ENCODE data around the gene PLEKHM1. TPM values are rescaled to one million over a fixed set of nuclear protein-coding genes. Genes with fewer than 3 reads are reported as not detected.

Gene PLEKHM1
- polyA plus RNA-seq, 2 of the 4 experiments (the other 2 are of a cell fraction): 13.4 to 14.8 TPM

DNA sequence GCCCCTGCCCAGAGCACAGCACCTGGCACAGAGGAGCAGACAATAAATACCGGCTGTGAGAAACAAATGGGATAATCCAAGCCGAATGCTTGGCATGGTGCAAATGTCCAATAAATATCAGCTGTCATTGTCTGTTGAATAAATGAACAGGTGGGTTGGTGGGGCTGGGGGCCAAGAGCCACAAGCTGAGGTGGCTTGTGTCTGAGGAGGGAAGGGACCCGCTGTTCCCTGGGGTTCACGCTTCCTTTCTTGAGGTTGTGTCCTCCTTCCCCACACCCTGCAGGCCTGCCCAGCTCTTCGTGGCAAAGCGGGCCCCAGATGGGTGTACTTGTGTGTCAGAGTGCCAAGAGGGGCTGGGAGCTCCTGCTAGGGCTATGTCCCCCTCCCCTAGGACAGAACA, 96.4 kb downstream of the PLEKHM1 start:
- 90% methylated on average over 6 of the region's 6 CpGs for WGBS (ENCODE audit: missing lambda C conversion rate)
- ATAC-seq (no peak), FAIRE-seq (no peak), DNase-seq (ENCODE audit: low read depth in 1 of 2, low spot score in 1 of 2) (no peak)
- POLR2A ChIA-PET: no interaction called here
- Histone ChIP-seq H3K4me3 (no peak overlapping the region), H3K4me2 (no peak overlapping the region), H3K9me3 (no peaks in the 10 kb centered on the region), H3K27ac (no peak overlapping the region), H3K4me1 (0 out of 3 replicates have a peak, but pooled peaks cover 3% of the 10 kb centered on the region)
- CTCF ChIA-PET: interaction anchor here (0.7 to 25.8 kb wide), 26 partner anchors 9 to 458 kb away, joined by 3 to 1120 read pairs (median 8); partner anchors contain the start of genes ACBD4, ARHGAP27, FMNL1 and MAP3K14
- TF ChIP-seq, protein P1, sequence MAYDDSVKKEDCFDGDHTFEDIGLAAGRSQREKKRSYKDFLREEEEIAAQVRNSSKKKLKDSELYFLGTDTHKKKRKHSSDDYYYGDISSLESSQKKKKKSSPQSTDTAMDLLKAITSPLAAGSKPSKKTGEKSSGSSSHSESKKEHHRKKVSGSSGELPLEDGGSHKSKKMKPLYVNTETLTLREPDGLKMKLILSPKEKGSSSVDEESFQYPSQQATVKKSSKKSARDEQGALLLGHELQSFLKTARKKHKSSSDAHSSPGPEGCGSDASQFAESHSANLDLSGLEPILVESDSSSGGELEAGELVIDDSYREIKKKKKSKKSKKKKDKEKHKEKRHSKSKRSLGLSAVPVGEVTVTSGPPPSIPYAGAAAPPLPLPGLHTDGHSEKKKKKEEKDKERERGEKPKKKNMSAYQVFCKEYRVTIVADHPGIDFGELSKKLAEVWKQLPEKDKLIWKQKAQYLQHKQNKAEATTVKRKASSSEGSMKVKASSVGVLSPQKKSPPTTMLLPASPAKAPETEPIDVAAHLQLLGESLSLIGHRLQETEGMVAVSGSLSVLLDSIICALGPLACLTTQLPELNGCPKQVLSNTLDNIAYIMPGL (CRISPR knock-in tag; IDR thresholded peaks at IDR 0.05; ENCODE audit: borderline replicate concordance): no peak
- TF ChIP-seq ZC3H11A (IDR thresholded peaks at IDR 0.05) (no peak), ZSCAN20 (CRISPR knock-in tag; IDR thresholded peaks at IDR 0.05) (no peak), SMC3 (IDR thresholded peaks at IDR 0.05) (no peak), FOSB (CRISPR knock-in tag; IDR thresholded peaks at IDR 0.05) (no peak), POLR2AphosphoS2 (conservative IDR thresholded peaks at IDR 0.05; ENCODE audit: low read length) (no peak), CBX8 (IDR thresholded peaks at IDR 0.05) (no peak)
- TF ChIP-seq, protein P2, sequence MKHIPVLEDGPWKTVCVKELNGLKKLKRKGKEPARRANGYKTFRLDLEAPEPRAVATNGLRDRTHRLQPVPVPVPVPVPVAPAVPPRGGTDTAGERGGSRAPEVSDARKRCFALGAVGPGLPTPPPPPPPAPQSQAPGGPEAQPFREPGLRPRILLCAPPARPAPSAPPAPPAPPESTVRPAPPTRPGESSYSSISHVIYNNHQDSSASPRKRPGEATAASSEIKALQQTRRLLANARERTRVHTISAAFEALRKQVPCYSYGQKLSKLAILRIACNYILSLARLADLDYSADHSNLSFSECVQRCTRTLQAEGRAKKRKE (CRISPR knock-in tag; IDR thresholded peaks at IDR 0.05; ENCODE audit: low read depth): no peak
- TF ChIP-seq, protein P3, sequence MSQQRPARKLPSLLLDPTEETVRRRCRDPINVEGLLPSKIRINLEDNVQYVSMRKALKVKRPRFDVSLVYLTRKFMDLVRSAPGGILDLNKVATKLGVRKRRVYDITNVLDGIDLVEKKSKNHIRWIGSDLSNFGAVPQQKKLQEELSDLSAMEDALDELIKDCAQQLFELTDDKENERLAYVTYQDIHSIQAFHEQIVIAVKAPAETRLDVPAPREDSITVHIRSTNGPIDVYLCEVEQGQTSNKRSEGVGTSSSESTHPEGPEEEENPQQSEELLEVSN (IDR thresholded peaks at IDR 0.05; ENCODE audit: borderline replicate concordance, low read depth): no peak

DNA sequence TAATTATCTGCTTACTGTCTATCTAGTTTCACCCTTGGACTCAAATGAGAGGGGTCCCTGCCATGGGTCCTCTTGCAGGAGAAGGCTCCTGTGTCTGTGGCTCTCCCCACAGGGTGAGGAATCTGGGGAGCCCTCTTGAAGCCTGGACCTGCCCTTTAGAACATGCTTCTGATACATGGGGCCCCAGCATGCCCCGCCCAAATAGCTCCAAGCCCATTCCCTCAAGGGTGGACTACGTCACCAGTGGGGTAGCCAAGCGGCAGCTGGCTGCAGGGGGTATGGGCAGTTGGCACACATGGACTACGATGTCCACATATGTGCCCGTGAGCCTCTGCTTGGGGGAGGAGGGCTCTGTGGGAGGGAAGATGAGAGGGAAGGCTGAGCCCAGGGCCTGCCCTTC, 97.1 kb downstream of the PLEKHM1 start:
- no peak for TF ChIP-seq TFCP2L1 (CRISPR knock-in tag; IDR thresholded peaks at IDR 0.05)
- no peak for TF ChIP-seq ZFP36 (IDR thresholded peaks at IDR 0.05; ENCODE audit: borderline replicate concordance, partially characterized antibody)
- TF ChIP-seq, protein P4, sequence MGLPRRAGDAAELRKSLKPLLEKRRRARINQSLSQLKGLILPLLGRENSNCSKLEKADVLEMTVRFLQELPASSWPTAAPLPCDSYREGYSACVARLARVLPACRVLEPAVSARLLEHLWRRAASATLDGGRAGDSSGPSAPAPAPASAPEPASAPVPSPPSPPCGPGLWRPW (IDR thresholded peaks at IDR 0.05): no peak
- TF ChIP-seq, protein P5, sequence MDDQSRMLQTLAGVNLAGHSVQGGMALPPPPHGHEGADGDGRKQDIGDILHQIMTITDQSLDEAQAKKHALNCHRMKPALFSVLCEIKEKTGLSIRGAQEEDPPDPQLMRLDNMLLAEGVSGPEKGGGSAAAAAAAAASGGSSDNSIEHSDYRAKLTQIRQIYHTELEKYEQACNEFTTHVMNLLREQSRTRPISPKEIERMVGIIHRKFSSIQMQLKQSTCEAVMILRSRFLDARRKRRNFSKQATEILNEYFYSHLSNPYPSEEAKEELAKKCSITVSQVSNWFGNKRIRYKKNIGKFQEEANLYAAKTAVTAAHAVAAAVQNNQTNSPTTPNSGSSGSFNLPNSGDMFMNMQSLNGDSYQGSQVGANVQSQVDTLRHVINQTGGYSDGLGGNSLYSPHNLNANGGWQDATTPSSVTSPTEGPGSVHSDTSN (IDR thresholded peaks at IDR 0.05): no peak
- H3K4me2 ChIP-seq: no peak overlapping the region
- 0 out of 3 replicates have a peak, but pooled peaks cover 3% of the 10 kb centered on the region for H3K4me1 ChIP-seq
- H3K4me3 ChIP-seq: no peak overlapping the region
- DNase-seq (ENCODE audit: low read depth in 1 of 2, low spot score in 1 of 2) (no peak), FAIRE-seq (no peak), ATAC-seq (no peak)
- ChIA-PET CTCF (interaction anchor here (0.6 to 25.8 kb wide), 21 partner anchors 8 to 867 kb away, joined by 3 to 1120 read pairs (median 10); partner anchors contain the start of genes ACBD4, ARHGAP27, FMNL1 and MAP3K14), POLR2A (no interaction called here)
- H3K27ac ChIP-seq: no peak overlapping the region
- 88% methylated on average over 5 of the region's 5 CpGs for WGBS (ENCODE audit: missing lambda C conversion rate)
- H3K9me3 ChIP-seq: no peaks in the 10 kb centered on the region

DNA sequence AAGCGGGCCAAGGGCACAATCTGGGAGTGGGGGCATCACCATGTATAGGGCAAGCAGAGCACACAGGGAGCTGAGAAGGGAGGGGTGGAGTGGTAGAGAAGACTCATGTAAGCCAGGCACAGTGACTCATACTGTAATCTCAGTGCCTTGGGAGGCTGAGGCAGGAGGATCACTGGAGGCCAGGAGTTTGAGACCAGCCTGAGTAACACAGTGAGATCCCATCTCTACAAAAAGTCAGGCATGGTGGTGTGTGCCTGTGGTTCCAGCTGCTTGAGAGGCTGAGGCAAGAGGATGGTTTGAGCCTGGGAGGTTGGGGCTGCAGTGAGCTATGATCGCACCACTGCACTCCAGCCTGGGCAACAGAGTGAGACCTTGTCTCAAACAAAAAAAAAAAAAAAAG, 98.6 kb downstream of the PLEKHM1 start:
- CTCF ChIA-PET: interaction anchor here (1.0 to 25.8 kb wide), 16 partner anchors 10 to 558 kb away, joined by 3 to 1120 read pairs (median 8); partner anchors contain the start of genes ACBD4, FMNL1, MAP3K14 and SPATA32
- Histone ChIP-seq H3K9me3 (no peaks in the 10 kb centered on the region), H3K27ac (no peak overlapping the region), H3K4me1 (0 out of 3 replicates have a peak, but pooled peaks cover 3% of the 10 kb centered on the region), H3K4me2 (no peak overlapping the region), H3K4me3 (no peak overlapping the region)
- TF ChIP-seq MAZ (IDR thresholded peaks at IDR 0.05; ENCODE audit: borderline replicate concordance, low read depth, low read length) (no peak), RNF2 (IDR thresholded peaks at IDR 0.05; ENCODE audit: borderline replicate concordance, low read depth) (no peak), CHD2 (IDR thresholded peaks at IDR 0.05; ENCODE audit: low read length, partially characterized antibody) (no peak)
- TF ChIP-seq, protein P6, sequence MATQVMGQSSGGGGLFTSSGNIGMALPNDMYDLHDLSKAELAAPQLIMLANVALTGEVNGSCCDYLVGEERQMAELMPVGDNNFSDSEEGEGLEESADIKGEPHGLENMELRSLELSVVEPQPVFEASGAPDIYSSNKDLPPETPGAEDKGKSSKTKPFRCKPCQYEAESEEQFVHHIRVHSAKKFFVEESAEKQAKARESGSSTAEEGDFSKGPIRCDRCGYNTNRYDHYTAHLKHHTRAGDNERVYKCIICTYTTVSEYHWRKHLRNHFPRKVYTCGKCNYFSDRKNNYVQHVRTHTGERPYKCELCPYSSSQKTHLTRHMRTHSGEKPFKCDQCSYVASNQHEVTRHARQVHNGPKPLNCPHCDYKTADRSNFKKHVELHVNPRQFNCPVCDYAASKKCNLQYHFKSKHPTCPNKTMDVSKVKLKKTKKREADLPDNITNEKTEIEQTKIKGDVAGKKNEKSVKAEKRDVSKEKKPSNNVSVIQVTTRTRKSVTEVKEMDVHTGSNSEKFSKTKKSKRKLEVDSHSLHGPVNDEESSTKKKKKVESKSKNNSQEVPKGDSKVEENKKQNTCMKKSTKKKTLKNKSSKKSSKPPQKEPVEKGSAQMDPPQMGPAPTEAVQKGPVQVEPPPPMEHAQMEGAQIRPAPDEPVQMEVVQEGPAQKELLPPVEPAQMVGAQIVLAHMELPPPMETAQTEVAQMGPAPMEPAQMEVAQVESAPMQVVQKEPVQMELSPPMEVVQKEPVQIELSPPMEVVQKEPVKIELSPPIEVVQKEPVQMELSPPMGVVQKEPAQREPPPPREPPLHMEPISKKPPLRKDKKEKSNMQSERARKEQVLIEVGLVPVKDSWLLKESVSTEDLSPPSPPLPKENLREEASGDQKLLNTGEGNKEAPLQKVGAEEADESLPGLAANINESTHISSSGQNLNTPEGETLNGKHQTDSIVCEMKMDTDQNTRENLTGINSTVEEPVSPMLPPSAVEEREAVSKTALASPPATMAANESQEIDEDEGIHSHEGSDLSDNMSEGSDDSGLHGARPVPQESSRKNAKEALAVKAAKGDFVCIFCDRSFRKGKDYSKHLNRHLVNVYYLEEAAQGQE (IDR thresholded peaks at IDR 0.05): no peak
- WGBS (ENCODE audit: missing lambda C conversion rate): 98% methylated on average over 2 of the region's 2 CpGs
- DNase-seq (ENCODE audit: low read depth in 1 of 2, low spot score in 1 of 2) (no peak), FAIRE-seq (no peak), ATAC-seq (no peak)
- POLR2A ChIA-PET: no interaction called here
